ENCODE measurements around the gene MUCL3.
"Not testable (repeated sequence)": the region's sequence is repeated elsewhere in the genome, so short reads cannot be mapped to it uniquely, and the experiment has no call there.

MUCL3 gene

GRCh38 chr6:30981942-30982772 is 41.4 kb downstream of the MUCL3 start:
- DNase-seq, result no peak

DNA sequence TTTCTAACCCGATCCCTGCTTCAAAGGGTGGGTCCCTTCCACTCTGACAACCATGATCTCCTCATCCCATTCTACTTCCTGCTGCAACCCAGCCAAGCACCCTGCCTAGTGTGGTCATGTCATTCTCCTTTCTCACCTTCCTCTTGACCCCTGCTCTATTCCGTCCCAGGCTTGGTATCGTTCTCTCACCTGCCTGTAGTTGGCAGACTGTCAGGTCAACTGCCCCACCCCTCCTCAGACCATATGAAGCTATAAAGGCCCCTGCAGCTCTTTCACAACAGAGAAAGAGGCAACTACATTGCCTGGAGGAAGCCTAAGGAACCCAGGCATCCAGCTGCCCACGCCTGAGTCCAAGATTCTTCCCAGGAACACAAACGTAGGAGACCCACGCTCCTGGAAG is 42.7 kb downstream of the MUCL3 start, which contains the start of gene MUC21:
MUC21 (plus strand) TSS at position 280 of the 400 bp plus-strand sequence. CDS start 241 bp downstream, outside the sequence.
- no peak for DNase-seq

GRCh38 chr6:30985490-30985889 is 44.7 kb downstream of the MUCL3 start:
- no peak for DNase-seq

GRCh38 chr6:30987304-30987703 is 46.5 kb downstream of the MUCL3 start:
- DNase-seq, result no peak

GRCh38 chr6:30988209-30988825 is 47.5 kb downstream of the MUCL3 start:
- no peak for DNase-seq

GRCh38 chr6:30990422-30991086 is 49.8 kb downstream of the MUCL3 start:
- DNase-seq, result no peak

- DNase-seq, result no peak
Observed at GRCh38 chr6:30991891-30992290, 51.1 kb downstream of the MUCL3 start.

GRCh38 chr6:30997301-30997700 is 56.5 kb downstream of the MUCL3 start:
- DNase-seq, result no peak

DNA sequence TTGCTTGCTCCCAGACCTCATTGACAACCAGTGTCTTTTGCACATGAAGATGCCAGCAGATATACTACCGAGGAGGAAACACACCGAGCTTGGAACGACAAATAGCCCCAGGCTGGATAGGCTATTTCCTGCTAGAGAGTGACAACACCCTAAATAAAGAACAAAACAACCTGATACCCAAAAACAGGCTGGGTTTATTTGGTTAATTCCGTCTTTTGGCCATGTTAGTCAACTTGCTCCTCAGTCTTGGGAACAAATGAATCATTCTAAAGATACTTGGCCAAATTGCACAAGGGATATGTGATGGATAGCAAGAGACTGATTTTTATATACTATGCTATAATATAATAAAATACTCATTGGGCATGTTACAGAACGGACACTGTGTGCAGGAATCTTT is 58.0 kb downstream of the MUCL3 start:
- no peak for DNase-seq

- not testable (repeated sequence) for DNase-seq
Observed at GRCh38 chr6:31000067-31000860, 59.5 kb downstream of the MUCL3 start.

DNA sequence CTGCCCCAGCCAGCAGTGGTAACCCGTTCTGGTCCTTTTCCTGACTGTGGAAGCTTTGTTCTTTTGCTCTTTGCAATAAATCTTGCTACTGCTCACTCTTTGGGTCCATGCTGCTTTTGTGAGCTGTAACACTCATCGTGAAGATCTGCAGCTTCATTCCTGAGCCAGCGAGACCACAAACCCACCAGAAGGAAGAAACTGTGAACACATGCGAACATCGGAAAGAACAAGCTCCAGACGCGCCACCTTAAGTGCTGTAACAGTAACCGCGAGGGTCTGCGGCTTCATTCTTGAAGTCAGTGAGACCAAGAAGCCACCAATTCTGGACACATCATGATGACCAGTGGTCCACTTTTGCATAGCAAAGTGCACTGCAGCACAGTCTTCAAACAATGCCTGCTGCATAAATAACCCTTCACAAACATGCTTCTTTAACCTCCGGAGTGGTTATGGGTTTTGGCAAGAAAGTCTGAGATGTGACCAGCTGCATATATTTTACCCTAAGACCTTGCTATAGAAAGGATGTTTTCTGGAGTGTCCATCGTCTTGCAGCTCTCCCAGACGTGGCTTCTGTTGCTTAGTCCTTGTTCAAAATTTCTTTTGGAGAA is 60.6 kb downstream of the MUCL3 start:
- DNase-seq, result no peak

GRCh38 chr6:31002471-31002870 is 61.7 kb downstream of the MUCL3 start:
- DNase-seq, result no peak
